ENCODE measurements around the gene ARAF. TPM values are rescaled to one million over a fixed set of nuclear protein-coding genes. Genes with fewer than 3 reads are reported as not detected.

The ARAF gene
- total and polyA plus RNA-seq, 4 donors: 32.6 to 85.9 (median 47.0) TPM

DNA sequence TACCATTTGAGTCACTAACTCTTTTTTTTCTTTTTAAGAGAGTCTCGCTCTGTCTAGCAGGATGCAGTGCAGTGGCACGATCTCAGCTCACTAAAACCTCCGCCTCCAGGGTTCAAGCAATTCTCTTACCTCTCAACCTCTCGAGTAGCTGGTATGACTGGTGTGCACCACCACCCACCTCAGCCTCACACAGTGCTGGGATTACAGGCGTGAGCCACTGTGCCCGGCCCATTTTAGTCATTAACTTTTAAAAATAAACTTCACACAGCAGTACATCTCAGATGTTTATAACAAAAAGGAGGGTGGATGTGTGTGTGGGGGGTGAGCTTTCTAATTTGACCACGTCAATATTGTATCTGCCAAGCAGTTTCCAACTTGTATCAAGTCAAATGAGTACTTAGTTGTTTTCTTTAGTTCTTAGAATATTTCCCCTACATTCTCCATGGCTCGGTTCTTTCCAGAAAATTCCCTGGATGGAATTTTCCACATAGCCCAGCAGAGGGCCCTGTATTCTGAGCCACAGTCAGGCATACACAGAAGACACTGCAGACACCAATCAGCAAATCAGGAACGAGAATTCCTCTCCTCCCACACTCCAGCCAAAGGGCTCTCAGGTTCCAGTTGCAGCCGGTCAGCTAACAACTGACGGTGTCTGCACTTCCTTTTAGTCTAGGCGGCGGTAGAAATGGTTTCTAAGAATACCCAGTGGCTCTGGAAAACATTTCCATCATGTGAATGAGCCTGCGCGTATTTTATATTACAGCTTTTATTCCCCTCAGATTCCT, 20.1 kb upstream of the ARAF start:
- Histone ChIP-seq H3K4me1 (ENCODE audit: control insufficient read depth in 5 of 5, insufficient read depth in 5 of 5, low read length in 5 of 5) (peaks cover 0 to 3% (median 0%) of the 10 kb centered on the region in 5 donors), H3K36me3 (ENCODE audit: control insufficient read depth in 4 of 4, insufficient read depth in 4 of 4, low read length in 4 of 4) (no peaks in the 10 kb centered on the region), H3K27me3 (ENCODE audit: control insufficient read depth in 3 of 3, insufficient read depth in 3 of 3, low read length in 2 of 3) (no peaks in the 10 kb centered on the region), H3K9ac (ENCODE audit: insufficient read depth in 1 of 2, low read length in 2 of 2) (peak overlapping the region in 1 of 2 donors; percentile 55), H3K27ac (ENCODE audit: low read depth in 1 of 2, low read length in 1 of 2) (peak overlapping the region in 1 of 2 donors; percentile 88), H3K4me3 (no peak overlapping the region), H3K9me3 (ENCODE audit: control insufficient read depth in 4 of 4, insufficient read depth in 3 of 4, low read length in 3 of 4) (no peaks in the 10 kb centered on the region)
- DNase-seq (peak; percentile 90 to 97 (median 96)), ATAC-seq (ENCODE audit: insufficient read depth, low FRiP score) (peak; percentile 93)
- TF ChIP-seq CTCF (IDR thresholded peaks at IDR 0.05; ENCODE audit: control extremely low read depth, extremely low read depth): peak; percentile 14
- WGBS, 2 donors: 32 to 38% methylated on average over 15 of the region's 15 CpGs

- peaks cover 0 to 3% (median 0%) of the 10 kb centered on the region in 5 donors for H3K4me1 ChIP-seq (ENCODE audit: control insufficient read depth in 5 of 5, insufficient read depth in 5 of 5, low read length in 5 of 5)
- no peak for TF ChIP-seq CTCF (IDR thresholded peaks at IDR 0.05; ENCODE audit: control extremely low read depth, extremely low read depth)
- no peak overlapping the region for H3K27ac ChIP-seq (ENCODE audit: low read depth in 1 of 2, low read length in 1 of 2)
- WGBS, 2 donors: 86 to 98% methylated on average over 5 of the region's 5 CpGs
- no peak for ATAC-seq (ENCODE audit: insufficient read depth, low FRiP score)
- H3K27me3 ChIP-seq (ENCODE audit: control insufficient read depth in 3 of 3, insufficient read depth in 3 of 3, low read length in 2 of 3): no peaks in the 10 kb centered on the region
- H3K9ac ChIP-seq (ENCODE audit: insufficient read depth in 1 of 2, low read length in 2 of 2): no peak overlapping the region
- peaks cover 0 to 3% (median 0%) of the 10 kb centered on the region in 4 donors for H3K9me3 ChIP-seq (ENCODE audit: control insufficient read depth in 4 of 4, insufficient read depth in 3 of 4, low read length in 3 of 4)
- H3K4me3 ChIP-seq: no peak overlapping the region
- no peak for DNase-seq
- H3K36me3 ChIP-seq (ENCODE audit: control insufficient read depth in 4 of 4, insufficient read depth in 4 of 4, low read length in 4 of 4): no peaks in the 10 kb centered on the region
Observed at GRCh38 chrX:47543496-47543895, 17.5 kb upstream of the ARAF start.

GRCh38 chrX:47556045-47556623, 4.9 kb upstream of the ARAF start:
- H3K4me1 ChIP-seq (ENCODE audit: control insufficient read depth in 5 of 5, insufficient read depth in 5 of 5, low read length in 5 of 5): peaks cover 0 to 7% (median 0%) of the 10 kb centered on the region in 5 donors
- H3K36me3 ChIP-seq (ENCODE audit: control insufficient read depth in 4 of 4, insufficient read depth in 4 of 4, low read length in 4 of 4): no peaks in the 10 kb centered on the region
- H3K27me3 ChIP-seq (ENCODE audit: control insufficient read depth in 3 of 3, insufficient read depth in 3 of 3, low read length in 2 of 3): no peaks in the 10 kb centered on the region
- 0 to 31% methylated on average over 20 of the region's 20 CpGs for WGBS, 2 donors
- H3K9ac ChIP-seq (ENCODE audit: insufficient read depth in 1 of 2, low read length in 2 of 2): no peak overlapping the region
- H3K9me3 ChIP-seq (ENCODE audit: control insufficient read depth in 4 of 4, insufficient read depth in 3 of 4, low read length in 3 of 4): no peaks in the 10 kb centered on the region
- no peak for TF ChIP-seq CTCF (IDR thresholded peaks at IDR 0.05; ENCODE audit: control extremely low read depth, extremely low read depth)
- H3K27ac ChIP-seq (ENCODE audit: low read depth in 1 of 2, low read length in 1 of 2): peak overlapping the region; percentile 82 to 84
- peak; percentile 93 to 95 (median 93) for DNase-seq
- H3K4me3 ChIP-seq: no peak overlapping the region
- ATAC-seq (ENCODE audit: insufficient read depth, low FRiP score): peak; percentile 92
